Brain microvascular endothelial cell (primary cell): Measurements from ENCODE around the gene ZDHHC20.

Source experiments
- DNase-seq: peaks from one replicate; pipeline ENCODE4 v3.0.0-alpha.2; 2020
- H3K27ac ChIP-seq: fragments of 250-450 bp; sonication (Bioruptor Pico); 2 replicates; pipeline ENCODE4 v1.5.1; 2020; ENCODE audit warnings: mild to moderate bottlenecking, moderate library complexity
- H3K27me3 ChIP-seq: fragments of 250-450 bp; sonication (Bioruptor Pico); replicated peaks from 2 replicates; pipeline ENCODE4 v1.5.1; 2020; ENCODE audit warnings: mild to moderate bottlenecking
- H3K36me3 ChIP-seq: fragments of 250-450 bp; sonication (Bioruptor Pico); replicated peaks from 2 replicates; pipeline ENCODE4 v1.5.1; 2020; ENCODE audit warnings: mild to moderate bottlenecking
- H3K4me3 ChIP-seq: 2 replicates; pipeline ENCODE4 v1.5.1; 2011; ENCODE audit warnings: low read depth, mild to moderate bottlenecking, control low read depth, low read length, moderate library complexity
- in situ Hi-C: cut with HindIII; loops from 2 replicates; pipeline ENCODE4 v1.10.0; 2017; ENCODE audit warnings: low sequenced_read_pairs, low pct_ligation_motif_present
- TF ChIP-seq, protein P1 (sequence below): IDR thresholded peaks from 2 replicates; pipeline ENCODE4 v1.5.1; 2011; ENCODE audit warnings: low read depth, mild to moderate bottlenecking, moderate library complexity, low read length, control low read depth, inconsistent platforms; ENCODE audit errors: missing control alignments

Gene ZDHHC20

DNA sequence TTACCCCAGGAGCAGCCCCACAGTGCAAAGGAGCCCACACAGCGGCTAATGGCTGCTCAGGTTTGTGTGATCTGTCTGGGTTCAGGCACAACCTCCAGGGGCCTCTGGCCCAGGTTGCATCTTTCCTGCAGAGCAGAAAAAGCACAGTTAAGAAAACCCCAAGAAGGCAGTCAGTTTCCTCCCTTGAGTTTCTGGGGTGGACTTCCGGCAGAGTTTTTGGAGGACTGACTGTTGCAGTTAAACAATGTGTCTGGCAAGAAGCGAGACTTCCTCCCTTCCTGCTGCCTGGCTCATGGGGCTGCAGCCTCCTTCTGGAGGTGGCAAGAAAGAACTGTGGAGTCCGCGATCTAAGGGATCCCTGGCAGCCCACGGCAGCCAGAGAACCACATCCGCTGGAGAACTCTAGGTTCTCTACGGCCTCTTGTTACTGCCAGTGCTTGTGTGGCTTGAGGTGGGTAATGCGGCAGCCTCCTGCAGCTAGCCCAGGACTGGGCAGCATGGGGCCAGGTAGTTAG, 114.4 kb downstream of the ZDHHC20 start:
- TF ChIP-seq, protein P1, sequence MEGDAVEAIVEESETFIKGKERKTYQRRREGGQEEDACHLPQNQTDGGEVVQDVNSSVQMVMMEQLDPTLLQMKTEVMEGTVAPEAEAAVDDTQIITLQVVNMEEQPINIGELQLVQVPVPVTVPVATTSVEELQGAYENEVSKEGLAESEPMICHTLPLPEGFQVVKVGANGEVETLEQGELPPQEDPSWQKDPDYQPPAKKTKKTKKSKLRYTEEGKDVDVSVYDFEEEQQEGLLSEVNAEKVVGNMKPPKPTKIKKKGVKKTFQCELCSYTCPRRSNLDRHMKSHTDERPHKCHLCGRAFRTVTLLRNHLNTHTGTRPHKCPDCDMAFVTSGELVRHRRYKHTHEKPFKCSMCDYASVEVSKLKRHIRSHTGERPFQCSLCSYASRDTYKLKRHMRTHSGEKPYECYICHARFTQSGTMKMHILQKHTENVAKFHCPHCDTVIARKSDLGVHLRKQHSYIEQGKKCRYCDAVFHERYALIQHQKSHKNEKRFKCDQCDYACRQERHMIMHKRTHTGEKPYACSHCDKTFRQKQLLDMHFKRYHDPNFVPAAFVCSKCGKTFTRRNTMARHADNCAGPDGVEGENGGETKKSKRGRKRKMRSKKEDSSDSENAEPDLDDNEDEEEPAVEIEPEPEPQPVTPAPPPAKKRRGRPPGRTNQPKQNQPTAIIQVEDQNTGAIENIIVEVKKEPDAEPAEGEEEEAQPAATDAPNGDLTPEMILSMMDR: no peak

DNA sequence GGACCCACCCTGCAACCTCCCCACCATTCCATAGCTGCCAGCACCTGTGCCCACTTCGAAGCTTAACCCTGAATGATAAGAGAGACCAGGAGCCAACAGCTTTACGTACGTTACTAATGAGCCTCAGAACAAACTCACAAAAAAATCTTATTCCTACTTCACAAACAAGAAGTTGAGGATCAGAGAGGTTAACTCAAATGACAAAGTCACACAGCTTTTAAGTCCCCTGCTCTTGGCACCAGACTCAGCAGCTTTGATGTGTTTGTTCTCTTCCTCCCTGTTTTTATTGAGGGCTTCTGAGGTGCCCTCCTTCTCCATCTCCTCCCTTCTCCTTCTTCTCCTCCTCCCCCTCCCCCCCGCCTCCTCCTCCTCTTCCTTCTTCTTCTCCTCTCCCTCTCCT, 115.4 kb downstream of the ZDHHC20 start:
- TF ChIP-seq, protein P1: no peak
- in situ Hi-C loops: no loop called here
- no peak for DNase-seq
- no peaks in the 10 kb centered on the region for H3K36me3 ChIP-seq
- H3K4me3 ChIP-seq: no peak overlapping the region
- no peaks in the 10 kb centered on the region for H3K27me3 ChIP-seq
- no peak overlapping the region for H3K27ac ChIP-seq

More for the DNA sequence above, 114.4 kb downstream of the ZDHHC20 start:
- no peak for DNase-seq
- in situ Hi-C loops: no loop called here
- Histone ChIP-seq H3K4me3 (no peak overlapping the region), H3K36me3 (no peaks in the 10 kb centered on the region), H3K27ac (no peak overlapping the region), H3K27me3 (no peaks in the 10 kb centered on the region)

DNA sequence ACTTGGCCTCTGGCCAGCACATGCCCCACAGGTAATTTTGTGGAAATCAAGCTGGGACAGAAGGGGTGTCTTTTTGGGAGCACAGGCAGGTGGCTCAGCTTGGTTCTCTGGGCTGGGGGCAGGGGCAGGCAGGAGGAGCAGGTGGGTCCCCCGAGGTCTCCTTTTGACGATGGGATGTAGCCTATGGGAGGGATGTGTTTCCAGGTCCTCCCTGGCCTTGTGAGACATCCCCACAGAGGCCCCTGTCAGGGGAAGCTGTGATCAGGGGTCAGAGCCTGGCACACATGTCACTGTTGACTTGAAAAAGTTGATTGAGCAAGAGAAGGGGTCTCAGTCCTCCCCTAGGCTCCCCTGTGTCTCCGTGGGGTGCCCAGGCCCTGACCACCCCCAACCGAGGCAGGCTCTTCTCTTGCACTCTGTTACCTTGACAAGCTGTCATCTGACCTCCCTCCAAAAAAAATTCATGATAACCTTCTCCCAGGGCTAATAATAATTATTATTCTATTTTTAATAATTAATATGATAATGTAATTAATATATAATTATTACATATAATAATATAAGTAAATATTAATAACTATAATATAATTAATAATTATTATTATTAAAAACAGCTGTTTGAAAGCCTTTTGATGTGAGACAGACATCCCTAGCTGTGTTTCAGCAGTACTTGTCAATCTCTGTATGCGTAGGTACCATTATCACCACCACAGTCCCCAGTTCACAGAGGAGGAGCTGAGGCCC, 116.2 kb downstream of the ZDHHC20 start:
- TF ChIP-seq, protein P1: no peak
- Histone ChIP-seq H3K27me3 (no peaks in the 10 kb centered on the region), H3K4me3 (no peak overlapping the region)

DNA sequence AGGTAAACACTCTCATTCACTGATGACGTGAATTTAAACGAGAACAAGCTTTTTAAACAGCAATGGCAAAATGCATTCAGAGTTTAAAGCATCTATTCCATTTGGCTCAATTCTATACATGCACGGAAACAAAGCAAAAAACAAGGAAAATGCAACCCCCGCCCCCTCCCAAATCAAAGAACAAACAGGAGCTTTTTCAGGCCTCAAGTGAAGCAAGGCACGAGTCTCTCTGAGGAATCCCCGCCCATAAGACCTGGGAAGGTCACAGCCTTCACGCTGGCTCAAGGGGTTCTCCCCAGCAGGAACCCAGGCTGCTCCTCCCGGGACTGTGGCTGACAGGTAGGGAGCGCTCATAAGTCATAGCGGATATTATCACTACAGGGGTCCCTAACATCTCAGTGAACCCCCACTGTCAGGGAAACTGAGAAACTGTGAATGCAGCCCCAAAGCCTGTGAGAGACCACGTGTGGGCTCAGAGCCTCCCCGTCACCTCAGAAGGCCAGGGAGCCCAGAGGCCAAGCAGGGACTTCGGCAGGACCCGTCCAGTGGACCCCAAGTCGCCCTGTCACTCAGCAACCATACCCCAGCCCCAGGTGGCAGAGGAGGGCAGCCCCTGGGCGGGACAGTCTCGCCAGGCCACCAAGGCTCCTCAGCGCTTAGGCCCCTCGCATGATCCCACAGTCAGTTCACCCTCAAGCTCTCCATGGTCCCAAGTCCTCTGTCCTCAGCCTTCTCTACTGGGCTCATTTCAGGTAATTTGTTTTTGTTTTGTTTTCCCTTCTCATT, 117.3 kb downstream of the ZDHHC20 start:
- no peak overlapping the region for H3K4me3 ChIP-seq
- in situ Hi-C loops: no loop called here
- TF ChIP-seq, protein P1: no peak

More for the DNA sequence above, 116.2 kb downstream of the ZDHHC20 start:
- in situ Hi-C loops: no loop called here
- H3K27ac ChIP-seq: no peak overlapping the region
- DNase-seq: no peak
- H3K36me3 ChIP-seq: no peaks in the 10 kb centered on the region

DNA sequence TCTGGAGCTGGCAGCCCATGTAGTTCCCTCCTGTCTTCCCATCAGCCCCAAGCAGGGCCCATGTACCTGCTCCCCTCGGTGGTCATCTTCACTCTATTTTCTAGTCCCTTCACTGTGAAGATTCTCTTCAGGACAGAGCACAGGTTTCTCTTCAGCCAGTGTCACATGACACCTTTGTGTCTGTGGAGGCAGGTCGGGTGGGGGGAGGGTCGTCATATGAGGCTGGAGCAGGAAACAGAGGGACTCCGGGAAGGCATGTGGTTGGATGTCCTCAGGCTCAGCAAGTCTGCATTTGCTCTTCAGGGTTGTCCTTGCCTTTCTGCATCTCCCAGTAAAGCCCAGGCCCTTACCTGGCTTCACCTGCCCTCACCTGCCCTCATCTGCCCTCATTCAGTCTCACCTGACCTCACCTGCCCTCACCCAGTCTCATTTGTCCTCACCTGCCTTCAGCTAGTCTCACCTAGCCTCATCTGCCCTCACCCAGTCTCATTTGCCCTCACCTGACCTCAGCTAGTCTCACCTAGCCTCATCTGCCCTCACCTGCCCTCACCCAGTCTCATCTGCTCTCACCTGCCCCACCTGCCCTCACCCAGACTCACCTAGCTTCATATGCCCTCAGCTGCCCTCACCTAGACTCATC, 120.3 kb downstream of the ZDHHC20 start:
- no peaks in the 10 kb centered on the region for H3K36me3 ChIP-seq
- no peak overlapping the region for H3K27ac ChIP-seq
- TF ChIP-seq, protein P1: no peak
- in situ Hi-C loops: no loop called here
- no peak overlapping the region for H3K4me3 ChIP-seq
- no peaks in the 10 kb centered on the region for H3K27me3 ChIP-seq
- DNase-seq: no peak

More for the DNA sequence above, 117.3 kb downstream of the ZDHHC20 start:
- no peak for DNase-seq
- no peaks in the 10 kb centered on the region for H3K36me3 ChIP-seq
- H3K27me3 ChIP-seq: no peaks in the 10 kb centered on the region
- no peak overlapping the region for H3K27ac ChIP-seq
